Gastroesophageal sphincter (tissue), 4 donors: ENCODE data around the gene MYH10. TPM values are rescaled to one million over a fixed set of nuclear protein-coding genes. Genes with fewer than 3 reads are reported as not detected.

Source experiments
- ATAC-seq: fragments of 150-250 bp; one replicate; pipeline ENCODE4 v1.9.1; 2016; ENCODE audit warnings: mild to moderate bottlenecking, moderate library complexity
- H3K27ac ChIP-seq, 4 donors: fragments of 200-600 bp; sonication (generic) in 3 of 4; 1 replicate in 3 of 4; 2 replicates in 1 of 4; pipeline ENCODE4 v1.5.1; 2016 to 2019
- H3K27me3 ChIP-seq: fragments of 200-600 bp; sonication (generic); one replicate; pipeline ENCODE4 v1.5.1; 2019
- H3K36me3 ChIP-seq, 2 donors: fragments of 200-600 bp; sonication (generic); one replicate each; pipeline ENCODE4 v1.5.1; 2019; ENCODE audit warnings: control low read depth in 1 of 2
- H3K4me1 ChIP-seq, 3 donors: fragments of 200-600 bp; sonication (generic); 1 replicate in 2 of 3; 2 replicates in 1 of 3; pipeline ENCODE4 v1.5.1; 2016 to 2019; ENCODE audit warnings: control low read depth in 2 of 3
- H3K4me3 ChIP-seq, 2 donors: fragments of 200-600 bp; sonication (generic); one replicate each; pipeline ENCODE4 v1.5.1; 2019; ENCODE audit warnings: mild to moderate bottlenecking in 1 of 2, moderate library complexity in 1 of 2
- H3K9me3 ChIP-seq, 3 donors: fragments of 200-600 bp; sonication (generic); one replicate each; pipeline ENCODE4 v1.5.1; 2017 to 2019; ENCODE audit warnings: control low read depth in 2 of 3
- CTCF ChIP-seq, 4 experiments: fragments of 200-600 bp in 2 of 4; fragments of 450-650 bp in 2 of 4; sonication (generic) in 1 of 4; IDR thresholded peaks; one replicate each; pipeline ENCODE4 v1.5.1; 2017 to 2019; ENCODE audit warnings: antibody characterized with exemption in 4 of 4, mild to moderate bottlenecking in 2 of 4, moderate library complexity in 2 of 4
- EP300 ChIP-seq: sonication (generic); formaldehyde crosslinking; IDR thresholded peaks from one replicate; pipeline ENCODE4 v1.6.1; 2017; ENCODE audit warnings: antibody characterized with exemption, mild to moderate bottlenecking
- POLR2A ChIP-seq, 2 donors: fragments of 450-650 bp; IDR thresholded peaks; one replicate each; pipeline ENCODE4 v1.6.1; 2017; ENCODE audit warnings: antibody characterized with exemption in 2 of 2, mild to moderate bottlenecking in 2 of 2, moderate library complexity in 1 of 2
- POLR2AphosphoS5 ChIP-seq: sonication (generic); formaldehyde crosslinking; IDR thresholded peaks from one replicate; pipeline ENCODE4 v1.6.1; 2017; ENCODE audit warnings: antibody characterized with exemption
- WGBS, 2 donors: methylation state at CpG; one replicate each; pipeline ENCODE4 v1.1.5; 2018; ENCODE audit warnings: low coverage in 1 of 2; 5-methylcytosine and 5-hydroxymethylcytosine counted together
- total RNA-seq, 4 donors: library from RNA; depleted of rRNA; stranded (reverse); fragments of >200 nt; gene quantifications; one replicate each; pipeline ENCODE4 v1.1.0, GENCODE V29; 2016

The MYH10 gene
- total RNA-seq, 4 donors from 2014 or later = 26.0 to 40.9 (median 34.6) TPM

- 86 to 100% methylated on average over 4 to 9 of the region's 9 CpGs for WGBS, 2 donors
- TF ChIP-seq EP300 (no peak), POLR2A (IDR thresholded peaks at IDR 0.05) (no peak), POLR2AphosphoS5 (no peak), CTCF (IDR thresholded peaks at IDR 0.05) (no peak)
- Histone ChIP-seq H3K4me3 (no peak overlapping the region), H3K27me3 (no peaks in the 10 kb centered on the region), H3K27ac (no peak overlapping the region), H3K4me1 (no peaks in the 10 kb centered on the region), H3K9me3 (no peaks in the 10 kb centered on the region), H3K36me3 (peaks cover 0 to 66% of the 10 kb centered on the region in 2 donors)
- ATAC-seq = no peak
Measured at GRCh38 chr17:8499171-8499570, 131.4 kb downstream of the MYH10 start.

- peaks cover 0 to 96% of the 10 kb centered on the region in 2 donors for H3K36me3 ChIP-seq
- no peak for ATAC-seq
- TF ChIP-seq POLR2AphosphoS5 (no peak), EP300 (no peak), CTCF (IDR thresholded peaks at IDR 0.05) (no peak), POLR2A (IDR thresholded peaks at IDR 0.05) (no peak)
Measured at GRCh38 chr17:8496081-8496480, 134.4 kb downstream of the MYH10 start.

GRCh38 chr17:8494506-8495111, 135.9 kb downstream of the MYH10 start:
- WGBS, 2 donors = 87 to 88% methylated on average over 3 to 4 of the region's 8 CpGs
- TF ChIP-seq POLR2A (IDR thresholded peaks at IDR 0.05) (no peak), CTCF (IDR thresholded peaks at IDR 0.05) (no peak)
- H3K9me3 ChIP-seq = no peaks in the 10 kb centered on the region
- no peak overlapping the region for H3K27ac ChIP-seq
- peaks cover 0 to 97% of the 10 kb centered on the region in 2 donors for H3K36me3 ChIP-seq
- H3K4me3 ChIP-seq = no peak overlapping the region
- no peaks in the 10 kb centered on the region for H3K4me1 ChIP-seq
- ATAC-seq = no peak
- no peaks in the 10 kb centered on the region for H3K27me3 ChIP-seq

More at GRCh38 chr17:8496081-8496480, 134.4 kb downstream of the MYH10 start:
- Histone ChIP-seq H3K27me3 (no peaks in the 10 kb centered on the region), H3K9me3 (no peaks in the 10 kb centered on the region), H3K4me3 (no peak overlapping the region), H3K27ac (no peak overlapping the region), H3K4me1 (no peaks in the 10 kb centered on the region)
- 77 to 85% methylated on average over 5 to 12 of the region's 13 CpGs for WGBS, 2 donors

- no peak for ATAC-seq
- WGBS, 2 donors = 76 to 82% methylated on average over 9 to 11 of the region's 12 CpGs
- no peak overlapping the region for H3K4me3 ChIP-seq
- no peak for TF ChIP-seq POLR2A (IDR thresholded peaks at IDR 0.05)
- no peak for TF ChIP-seq EP300
- TF ChIP-seq POLR2AphosphoS5 = no peak
- no peak for TF ChIP-seq CTCF (IDR thresholded peaks at IDR 0.05)
- H3K4me1 ChIP-seq = no peaks in the 10 kb centered on the region
- peaks cover 0 to 97% of the 10 kb centered on the region in 2 donors for H3K36me3 ChIP-seq
- H3K27me3 ChIP-seq = no peaks in the 10 kb centered on the region
- no peaks in the 10 kb centered on the region for H3K9me3 ChIP-seq
- H3K27ac ChIP-seq = no peak overlapping the region
Measured at GRCh38 chr17:8494021-8494420, 136.5 kb downstream of the MYH10 start.

GRCh38 chr17:8492121-8492520, 138.4 kb downstream of the MYH10 start:
- TF ChIP-seq EP300 (no peak), POLR2AphosphoS5 (no peak), POLR2A (IDR thresholded peaks at IDR 0.05) (no peak), CTCF (IDR thresholded peaks at IDR 0.05) (no peak)
- Histone ChIP-seq H3K36me3 (peaks cover 0 to 97% of the 10 kb centered on the region in 2 donors), H3K4me1 (no peaks in the 10 kb centered on the region), H3K27me3 (no peaks in the 10 kb centered on the region), H3K9me3 (no peaks in the 10 kb centered on the region), H3K27ac (no peak overlapping the region), H3K4me3 (no peak overlapping the region)
- no peak for ATAC-seq
- WGBS, 2 donors = 85 to 100% methylated on average over 5 to 6 of the region's 17 CpGs
